Endothelial cell of umbilical vein (primary cell): ENCODE results near the gene ITGA3. TPM values are rescaled to one million over a fixed set of nuclear protein-coding genes. Genes with fewer than 3 reads are reported as not detected.

Experiments used
- BruUV-seq: library from RNA; stranded (reverse); fragments of 400-500 nt; replicated peaks from 2 replicates; lab custom pipeline; 2021; lab: Mats Ljungman, UMichigan
- CTCF ChIA-PET: fragments of 300-600, 350-600 bp; sonication (Branson Sonifier 250); formaldehyde crosslinking; loops from one replicate; lab custom pipeline; 2021; ENCODE audit warnings: antibody characterized with exemption, inconsistent platforms; lab: Charles Lee
- POLR2A ChIA-PET: fragments of 300-600, 350-600 bp; sonication (Branson Sonifier 250); formaldehyde crosslinking; loops from one replicate; lab custom pipeline; 2021; ENCODE audit warnings: antibody characterized with exemption, inconsistent platforms; lab: Charles Lee
- DNase-seq: peaks from one replicate; pipeline ENCODE4 v3.0.0-alpha.2; 2011; ENCODE audit warnings: low read depth, low spot score
- FAIRE-seq: peaks from 2 replicates; lab custom pipeline; 2011; peaks lifted over from hg19 to GRCh38; lab: Jason Lieb, UNC
- H2AFZ ChIP-seq: 2 replicates; pipeline ENCODE4 v1.6.0; 2012; ENCODE audit warnings: low read depth, low read length, control low read depth, inconsistent platforms
- H3K27ac ChIP-seq: 2 replicates; pipeline ENCODE4 v1.5.1; 2011; ENCODE audit warnings: low read depth, mild to moderate bottlenecking, control low read depth, low read length, moderate library complexity; ENCODE audit not compliant: insufficient read depth
- H3K27me3 ChIP-seq, 2 experiments: 2 replicates each; pipeline versions ENCODE4 v1.6.0 to v1.6.1; 2011; ENCODE audit warnings: low read length in 2 of 2, mixed read lengths in 1 of 2; ENCODE audit not compliant: control insufficient read depth in 2 of 2, insufficient read depth in 2 of 2
- H3K36me3 ChIP-seq, 2 experiments: 2 replicates in 1 of 2; 3 replicates in 1 of 2; pipeline ENCODE4 v1.5.1; 2011; ENCODE audit warnings: low read length in 2 of 2, mild to moderate bottlenecking in 1 of 2, moderate library complexity in 1 of 2; ENCODE audit not compliant: control insufficient read depth in 2 of 2, insufficient read depth in 2 of 2; ENCODE audit errors: extremely low read depth in 1 of 2
- H3K4me1 ChIP-seq: 3 replicates; pipeline ENCODE4 v1.5.1; 2011; ENCODE audit warnings: mild to moderate bottlenecking, low read length; ENCODE audit not compliant: control insufficient read depth, insufficient read depth; ENCODE audit errors: extremely low read depth
- H3K4me2 ChIP-seq: 2 replicates; pipeline ENCODE4 v1.6.1; 2011; ENCODE audit warnings: low read length, control low read depth, mixed read lengths; ENCODE audit not compliant: insufficient read depth
- H3K4me3 ChIP-seq, 3 experiments: fragments of 200-600 bp in 1 of 3; sonication (generic), shearing (Covaris generic) in 1 of 3; replicated peaks in 1 of 3; 2 replicates each; pipeline ENCODE4 v1.5.1; 2011 to 2016; ENCODE audit warnings: control low read depth in 3 of 3, low read length in 3 of 3, mild to moderate bottlenecking in 2 of 3, inconsistent platforms in 1 of 3, low read depth in 1 of 3, moderate library complexity in 1 of 3; ENCODE audit not compliant: insufficient read depth in 1 of 3
- H3K79me2 ChIP-seq: 2 replicates; pipeline ENCODE4 v1.6.0; 2012; ENCODE audit warnings: low read length, inconsistent platforms; ENCODE audit not compliant: control insufficient read depth, insufficient read depth
- H3K9ac ChIP-seq: replicated peaks from 2 replicates; pipeline ENCODE3; 2011; ENCODE audit warnings: low read length, control low read depth; ENCODE audit not compliant: insufficient read depth; ENCODE audit errors: extremely low read depth
- H3K9me1 ChIP-seq: replicated peaks from 3 replicates; pipeline ENCODE4 v1.6.0; 2011; ENCODE audit warnings: mild to moderate bottlenecking, low read length; ENCODE audit not compliant: control insufficient read depth, insufficient read depth; ENCODE audit errors: extremely low read depth
- H3K9me3 ChIP-seq: replicated peaks from 2 replicates; pipeline ENCODE4 v1.5.1; 2012; ENCODE audit warnings: low read length, inconsistent platforms; ENCODE audit not compliant: control insufficient read depth, insufficient read depth
- H4K20me1 ChIP-seq: replicated peaks from 2 replicates; pipeline ENCODE3; 2011; ENCODE audit warnings: mild to moderate bottlenecking, low read length; ENCODE audit not compliant: control insufficient read depth, insufficient read depth; ENCODE audit errors: extremely low read depth
- FOS ChIP-seq: IDR thresholded peaks from 2 replicates; pipeline ENCODE4 v1.6.1; 2011; ENCODE audit warnings: mild to moderate bottlenecking, low read length, moderate library complexity, borderline replicate concordance; ENCODE audit not compliant: insufficient read depth
- MYC ChIP-seq: IDR thresholded peaks from one replicate; pipeline ENCODE4 v1.6.1; 2011; ENCODE audit warnings: mild to moderate bottlenecking, low read depth, low read length
- POLR2A ChIP-seq: IDR thresholded peaks from 2 replicates; pipeline ENCODE4 v1.6.1; 2012; ENCODE audit warnings: low read depth, mild to moderate bottlenecking, control low read depth, low read length
- POLR2AphosphoS5 ChIP-seq: IDR thresholded peaks from 2 replicates; pipeline ENCODE4 v1.6.1; 2012; ENCODE audit warnings: low read depth, mild to moderate bottlenecking, control low read depth, low read length, moderate library complexity; ENCODE audit not compliant: insufficient read depth
- dilution Hi-C: fragments of 300-500 bp; cut with MboI; formaldehyde crosslinking; loops from one replicate; pipeline ENCODE4 v1.15.0; 2019; ENCODE audit warnings: low sequenced_read_pairs; ENCODE audit not compliant: extremely low pct_ligation_motif_present
- intact Hi-C: fragments of 100-400 bp; cut with micrococcal nuclease; formaldehyde crosslinking; loops from one replicate; pipeline ENCODE4 v1.10.0; 2022
- polyA plus RNA-seq, 4 experiments: library from polyadenylated mRNA; depleted of rRNA in 3 of 4; stranded (reverse) in 3 of 4; unstranded in 1 of 4; fragments of >200 nt; gene quantifications; 2 replicates each; pipeline versions ENCODE4 v1.2.1 to v1.2.3, GENCODE V29; 2011 to 2012; ENCODE audit warnings: missing spikeins in 1 of 4
- total RNA-seq: library from RNA; stranded (reverse); gene quantifications from 2 replicates; pipeline ENCODE4 v1.2.3, GENCODE V29; 2021
- TF ChIP-seq, protein P1 (sequence below), 2 donors: IDR thresholded peaks; 1 replicate in 1 of 2; 2 replicates in 1 of 2; pipeline ENCODE4 v1.5.1; 2011; ENCODE audit warnings: low read length in 2 of 2, mild to moderate bottlenecking in 2 of 2, moderate library complexity in 2 of 2, control low read depth in 1 of 2, inconsistent platforms in 1 of 2, low read depth in 1 of 2; ENCODE audit not compliant: insufficient read depth in 1 of 2; ENCODE audit errors: extremely low read depth in 1 of 2
- TF ChIP-seq, protein P2 (sequence below): IDR thresholded peaks from 2 replicates; pipeline ENCODE4 v1.6.1; 2011; ENCODE audit not compliant: insufficient read depth, insufficient read length

Gene ITGA3
- total and polyA plus RNA-seq, 2 donors (not counting 3 experiments of a cell fraction or from before 2014, with no cell fraction given): 92.7 to 112 TPM

DNA sequence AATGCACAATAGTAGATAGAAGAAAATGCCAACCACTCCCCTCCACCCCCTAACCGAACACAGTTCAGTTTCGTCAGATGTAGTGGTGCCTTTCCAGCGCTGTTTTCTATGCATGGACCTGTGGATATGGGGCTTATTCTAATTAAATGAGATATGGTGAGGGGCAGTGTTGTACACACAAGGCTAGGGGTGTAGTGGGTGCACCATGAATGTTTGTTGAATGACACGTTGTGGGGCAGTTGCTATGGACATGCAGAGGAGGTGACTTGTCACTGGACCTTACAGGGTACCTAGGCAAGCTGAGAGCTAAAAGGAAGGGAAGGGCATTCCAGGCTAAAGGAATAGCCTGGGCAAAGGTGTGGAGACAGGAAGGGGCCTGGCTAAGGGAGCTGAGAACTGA is 42.7 kb downstream of the ITGA3 start:
- no peaks in the 10 kb centered on the region for H3K9me3 ChIP-seq
- H3K36me3 ChIP-seq: peaks cover 0 to 5% of the 10 kb centered on the region in 2 experiments
- intact Hi-C loops: no loop called here
- no peaks in the 10 kb centered on the region for H4K20me1 ChIP-seq
- DNase-seq: no peak
- no peaks in the 10 kb centered on the region for H3K9me1 ChIP-seq
- no peak overlapping the region for H2AFZ ChIP-seq
- H3K9ac ChIP-seq: no peak overlapping the region
- no TSS peak for BruUV-seq
- no peak overlapping the region for H3K27ac ChIP-seq
- ChIA-PET CTCF (interaction anchor here (1.3 to 2.1 kb wide), 3 partner anchors 11 to 71 kb away, joined by 3 to 5 read pairs (median 4); no protein-coding TSS in a partner anchor), POLR2A (no interaction called here)
- H3K27me3 ChIP-seq: no peaks in the 10 kb centered on the region
- TF ChIP-seq, protein P1, sequence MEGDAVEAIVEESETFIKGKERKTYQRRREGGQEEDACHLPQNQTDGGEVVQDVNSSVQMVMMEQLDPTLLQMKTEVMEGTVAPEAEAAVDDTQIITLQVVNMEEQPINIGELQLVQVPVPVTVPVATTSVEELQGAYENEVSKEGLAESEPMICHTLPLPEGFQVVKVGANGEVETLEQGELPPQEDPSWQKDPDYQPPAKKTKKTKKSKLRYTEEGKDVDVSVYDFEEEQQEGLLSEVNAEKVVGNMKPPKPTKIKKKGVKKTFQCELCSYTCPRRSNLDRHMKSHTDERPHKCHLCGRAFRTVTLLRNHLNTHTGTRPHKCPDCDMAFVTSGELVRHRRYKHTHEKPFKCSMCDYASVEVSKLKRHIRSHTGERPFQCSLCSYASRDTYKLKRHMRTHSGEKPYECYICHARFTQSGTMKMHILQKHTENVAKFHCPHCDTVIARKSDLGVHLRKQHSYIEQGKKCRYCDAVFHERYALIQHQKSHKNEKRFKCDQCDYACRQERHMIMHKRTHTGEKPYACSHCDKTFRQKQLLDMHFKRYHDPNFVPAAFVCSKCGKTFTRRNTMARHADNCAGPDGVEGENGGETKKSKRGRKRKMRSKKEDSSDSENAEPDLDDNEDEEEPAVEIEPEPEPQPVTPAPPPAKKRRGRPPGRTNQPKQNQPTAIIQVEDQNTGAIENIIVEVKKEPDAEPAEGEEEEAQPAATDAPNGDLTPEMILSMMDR (IDR thresholded peaks at IDR 0.05; ENCODE audit: extremely low read depth in 1 of 2, insufficient read depth in 1 of 2, low read depth in 1 of 2, low read length in 2 of 2): no peak
- no peak for TF ChIP-seq POLR2A
- H3K79me2 ChIP-seq: no peaks in the 10 kb centered on the region
- no peak overlapping the region for H3K4me2 ChIP-seq
- H3K4me3 ChIP-seq: no peak overlapping the region
- dilution Hi-C loops: no loop called here
- peaks cover 10% of the 10 kb centered on the region for H3K4me1 ChIP-seq
- FAIRE-seq: no peak

GRCh38 chr17:50099003-50099402 is 43.1 kb downstream of the ITGA3 start:
- DNase-seq (no peak), FAIRE-seq (no peak)
- Histone ChIP-seq H2AFZ (no peak overlapping the region), H3K36me3 (peaks cover 0 to 5% of the 10 kb centered on the region in 2 experiments), H3K4me2 (no peak overlapping the region), H4K20me1 (no peaks in the 10 kb centered on the region), H3K4me1 (peaks cover 10% of the 10 kb centered on the region), H3K9me3 (no peaks in the 10 kb centered on the region), H3K27ac (no peak overlapping the region), H3K79me2 (no peaks in the 10 kb centered on the region), H3K4me3 (no peak overlapping the region), H3K27me3 (no peaks in the 10 kb centered on the region), H3K9me1 (no peaks in the 10 kb centered on the region), H3K9ac (no peak overlapping the region)
- POLR2A ChIA-PET: no interaction called here
- no TSS peak for BruUV-seq
- intact Hi-C loops (no loop called here), dilution Hi-C loops (no loop called here)
- TF ChIP-seq MYC: no peak
- no peak for TF ChIP-seq FOS
- TF ChIP-seq, protein P2, sequence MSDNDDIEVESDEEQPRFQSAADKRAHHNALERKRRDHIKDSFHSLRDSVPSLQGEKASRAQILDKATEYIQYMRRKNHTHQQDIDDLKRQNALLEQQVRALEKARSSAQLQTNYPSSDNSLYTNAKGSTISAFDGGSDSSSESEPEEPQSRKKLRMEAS: no peak
- no peak for TF ChIP-seq POLR2AphosphoS5
- CTCF ChIA-PET: interaction anchor here (1.2 to 2.1 kb wide), 2 partner anchors 15 to 71 kb away, joined by 3 to 5 read pairs; no protein-coding TSS in a partner anchor
